Caco-2 (cell line): ENCODE results near the gene AIF1L. TPM values are rescaled to one million over a fixed set of nuclear protein-coding genes. Genes with fewer than 3 reads are reported as not detected.

Experiments
- BruUV-seq: library from RNA; stranded (reverse); fragments of 400-500 nt; replicated peaks from 2 replicates; lab custom pipeline; 2021; lab: Mats Ljungman, UMichigan
- CTCF ChIA-PET: fragments of 300-600 bp; sonication (Branson Sonifier 250); formaldehyde crosslinking; loops from one replicate; lab custom pipeline; 2022; ENCODE audit warnings: antibody characterized with exemption; lab: Charles Lee
- POLR2A ChIA-PET: fragments of 300-600 bp; sonication (Branson Sonifier 250); formaldehyde crosslinking; loops from one replicate; lab custom pipeline; 2022; ENCODE audit warnings: antibody characterized with exemption; lab: Charles Lee
- DNase-seq, 2 experiments: peaks; one replicate each; pipeline versions ENCODE4 v3.0.0 to v3.0.0-alpha.2; 2020 to 2022
- H3K27me3 ChIP-seq: replicated peaks from 2 replicates; pipeline ENCODE4 v1.6.0; 2011; ENCODE audit warnings: low read length; ENCODE audit not compliant: control insufficient read depth, insufficient read depth
- H3K36me3 ChIP-seq: 2 replicates; pipeline ENCODE4 v1.5.1; 2011; ENCODE audit warnings: low read length; ENCODE audit not compliant: control insufficient read depth, insufficient read depth
- H3K4me1 ChIP-seq: fragments of 250-450 bp; sonication (Bioruptor Pico); 2 replicates; pipeline ENCODE4 v1.5.1; 2020; ENCODE audit warnings: mild to moderate bottlenecking
- H3K4me3 ChIP-seq: 2 replicates; pipeline ENCODE4 v1.5.1; 2011; ENCODE audit warnings: low read depth, mild to moderate bottlenecking, control low read depth, low read length
- H3K9me3 ChIP-seq: fragments of 250-450 bp; sonication (Bioruptor Pico); 2 replicates; pipeline ENCODE4 v1.5.1; 2020; ENCODE audit warnings: mild to moderate bottlenecking, moderate library complexity
- H3K27ac Mint-ChIP-seq: one replicate; pipeline ENCODE4 v1.8.0; 2022; ENCODE audit warnings: mixed read lengths; ENCODE audit not compliant: unreplicated experiment
- H3K27me3 Mint-ChIP-seq: one replicate; pipeline ENCODE4 v1.8.0; 2022; ENCODE audit warnings: mixed read lengths; ENCODE audit not compliant: insufficient read depth, unreplicated experiment
- H3K36me3 Mint-ChIP-seq: one replicate; pipeline ENCODE4 v1.8.0; 2022; ENCODE audit warnings: mild to moderate bottlenecking, mixed read lengths; ENCODE audit not compliant: insufficient read depth, unreplicated experiment
- H3K4me1 Mint-ChIP-seq: one replicate; pipeline ENCODE4 v1.8.0; 2022; ENCODE audit warnings: low read depth, mixed read lengths; ENCODE audit not compliant: unreplicated experiment
- H3K4me3 Mint-ChIP-seq: one replicate; pipeline ENCODE4 v1.8.0; 2022; ENCODE audit warnings: mild to moderate bottlenecking, moderate library complexity, mixed read lengths; ENCODE audit not compliant: unreplicated experiment
- H3K9me3 Mint-ChIP-seq: one replicate; pipeline ENCODE4 v1.8.0; 2022; ENCODE audit warnings: mixed read lengths; ENCODE audit not compliant: unreplicated experiment
- intact Hi-C: fragments of 100-400 bp; cut with micrococcal nuclease; formaldehyde crosslinking; loops from one replicate; pipeline ENCODE4 v1.10.0; 2022; ENCODE audit not compliant: unreplicated experiment
- total RNA-seq: library from RNA; stranded (reverse); gene quantifications from 2 replicates; pipeline ENCODE4 v1.2.3, GENCODE V29; 2022
- TF ChIP-seq, protein P1 (sequence below), 2 experiments: fragments of 200-600 bp in 1 of 2; IDR thresholded peaks; 1 replicate in 1 of 2; 2 replicates in 1 of 2; pipeline versions ENCODE4 v1.5.1 to v1.8.0; 2011 to 2022; ENCODE audit warnings: antibody characterized with exemption in 1 of 2, control low read depth in 1 of 2, inconsistent platforms in 1 of 2, low read depth in 1 of 2, low read length in 1 of 2, mild to moderate bottlenecking in 1 of 2, moderate library complexity in 1 of 2; ENCODE audit not compliant: insufficient read depth in 1 of 2, severe bottlenecking in 1 of 2, unreplicated experiment in 1 of 2

Gene AIF1L
- total RNA-seq, 1 experiment from 2014 or later = 20.8 TPM

DNA sequence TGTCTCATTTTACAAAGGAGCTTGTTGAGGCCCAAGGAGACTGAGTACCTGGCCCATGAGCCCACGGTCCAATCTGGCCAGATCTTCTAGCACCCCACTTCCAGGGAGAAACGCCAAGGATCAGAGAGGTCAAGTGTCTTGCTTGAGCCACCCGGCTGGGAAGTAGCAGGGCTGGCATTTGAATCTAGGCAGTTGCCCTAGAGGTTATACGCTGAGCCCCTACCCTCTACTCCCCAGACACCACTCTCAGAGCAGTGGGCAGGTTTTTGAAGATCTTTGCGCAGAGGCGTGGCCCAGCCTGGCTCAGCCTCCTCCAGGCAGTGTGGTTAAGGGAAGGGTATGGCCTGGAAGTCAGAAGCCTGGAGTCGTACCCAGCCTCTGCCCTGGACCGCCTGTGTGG is 23.3 kb downstream of the AIF1L start:
- Histone ChIP-seq H3K4me3 (no peak overlapping the region), H3K36me3 (no peaks in the 10 kb centered on the region), H3K27me3 (no peaks in the 10 kb centered on the region), H3K4me1 (no peaks in the 10 kb centered on the region), H3K9me3 (no peaks in the 10 kb centered on the region)
- intact Hi-C loops = no loop called here
- ChIA-PET POLR2A (no interaction called here), CTCF (no interaction called here)
- no peak for DNase-seq
- TF ChIP-seq, protein P1, sequence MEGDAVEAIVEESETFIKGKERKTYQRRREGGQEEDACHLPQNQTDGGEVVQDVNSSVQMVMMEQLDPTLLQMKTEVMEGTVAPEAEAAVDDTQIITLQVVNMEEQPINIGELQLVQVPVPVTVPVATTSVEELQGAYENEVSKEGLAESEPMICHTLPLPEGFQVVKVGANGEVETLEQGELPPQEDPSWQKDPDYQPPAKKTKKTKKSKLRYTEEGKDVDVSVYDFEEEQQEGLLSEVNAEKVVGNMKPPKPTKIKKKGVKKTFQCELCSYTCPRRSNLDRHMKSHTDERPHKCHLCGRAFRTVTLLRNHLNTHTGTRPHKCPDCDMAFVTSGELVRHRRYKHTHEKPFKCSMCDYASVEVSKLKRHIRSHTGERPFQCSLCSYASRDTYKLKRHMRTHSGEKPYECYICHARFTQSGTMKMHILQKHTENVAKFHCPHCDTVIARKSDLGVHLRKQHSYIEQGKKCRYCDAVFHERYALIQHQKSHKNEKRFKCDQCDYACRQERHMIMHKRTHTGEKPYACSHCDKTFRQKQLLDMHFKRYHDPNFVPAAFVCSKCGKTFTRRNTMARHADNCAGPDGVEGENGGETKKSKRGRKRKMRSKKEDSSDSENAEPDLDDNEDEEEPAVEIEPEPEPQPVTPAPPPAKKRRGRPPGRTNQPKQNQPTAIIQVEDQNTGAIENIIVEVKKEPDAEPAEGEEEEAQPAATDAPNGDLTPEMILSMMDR (IDR thresholded peaks at IDR 0.05; ENCODE audit: insufficient read depth in 1 of 2, low read depth in 1 of 2, low read length in 1 of 2, severe bottlenecking in 1 of 2, unreplicated experiment in 1 of 2) = no peak
- Mint-ChIP-seq H3K27me3 (no peaks in the 10 kb centered on the region), H3K9me3 (no peaks in the 10 kb centered on the region), H3K27ac (no peak overlapping the region), H3K4me1 (no peaks in the 10 kb centered on the region), H3K36me3 (peaks cover 13% of the 10 kb centered on the region), H3K4me3 (no peak overlapping the region)
- BruUV-seq = no TSS peak

DNA sequence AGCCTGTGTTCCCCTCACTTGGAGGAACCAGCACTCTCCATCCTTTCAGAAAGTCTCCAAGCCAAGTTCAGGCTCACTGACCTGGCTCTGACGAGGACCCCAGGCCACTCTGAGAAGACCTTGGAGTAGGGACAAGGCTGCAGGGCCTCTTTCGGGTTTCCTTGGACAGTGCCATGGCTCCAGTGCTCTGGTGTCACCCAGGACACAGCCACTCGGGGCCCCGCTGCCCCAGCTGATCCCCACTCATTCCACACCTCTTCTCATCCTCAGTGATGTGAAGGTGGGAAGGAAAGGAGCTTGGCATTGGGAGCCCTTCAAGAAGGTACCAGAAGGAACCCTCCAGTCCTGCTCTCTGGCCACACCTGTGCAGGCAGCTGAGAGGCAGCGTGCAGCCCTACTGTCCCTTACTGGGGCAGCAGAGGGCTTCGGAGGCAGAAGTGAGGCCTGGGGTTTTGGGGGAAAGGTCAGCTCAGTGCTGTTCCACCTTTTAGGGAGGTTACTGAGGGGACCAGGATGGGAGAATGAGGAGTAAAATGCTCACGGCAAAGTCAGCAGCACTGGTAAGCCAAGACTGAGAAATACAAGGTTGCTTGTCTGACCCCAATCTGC is 24.4 kb downstream of the AIF1L start:
- TF ChIP-seq, protein P1 (IDR thresholded peaks at IDR 0.05; ENCODE audit: insufficient read depth in 1 of 2, low read depth in 1 of 2, low read length in 1 of 2, severe bottlenecking in 1 of 2, unreplicated experiment in 1 of 2) = no peak
- CTCF ChIA-PET = no interaction called here
- H3K4me3 Mint-ChIP-seq = no peak overlapping the region
- no peak overlapping the region for H3K4me3 ChIP-seq
- H3K36me3 Mint-ChIP-seq = peaks cover 24% of the 10 kb centered on the region
- H3K36me3 ChIP-seq = no peaks in the 10 kb centered on the region
- H3K4me1 Mint-ChIP-seq = peaks cover 5% of the 10 kb centered on the region
- no peaks in the 10 kb centered on the region for H3K9me3 ChIP-seq
- no TSS peak for BruUV-seq
- DNase-seq = no peak
- H3K27ac Mint-ChIP-seq = no peak overlapping the region
- intact Hi-C loops = no loop called here
- H3K4me1 ChIP-seq = no peaks in the 10 kb centered on the region
- no peaks in the 10 kb centered on the region for H3K9me3 Mint-ChIP-seq
- POLR2A ChIA-PET = no interaction called here
- H3K27me3 Mint-ChIP-seq = no peaks in the 10 kb centered on the region
- H3K27me3 ChIP-seq = no peaks in the 10 kb centered on the region

DNA sequence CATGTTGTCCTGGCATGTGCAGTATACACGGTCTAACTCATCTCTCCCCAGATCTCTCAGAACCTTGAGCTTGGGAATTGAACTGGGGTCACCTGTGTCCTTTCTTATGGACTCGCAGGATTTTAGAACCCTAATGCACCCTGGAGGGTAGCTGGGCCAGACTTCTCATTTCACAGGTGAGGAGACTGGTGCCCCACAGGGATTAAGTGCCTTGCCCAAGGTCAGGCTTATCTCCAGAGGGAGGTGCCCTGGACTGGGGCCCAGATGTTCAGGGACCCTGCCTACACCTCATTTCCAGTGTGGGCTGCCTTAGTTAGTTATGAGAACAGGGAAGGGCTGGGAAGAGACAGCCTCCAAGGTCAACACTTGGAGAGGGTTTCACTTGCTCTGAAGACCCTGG is 25.0 kb downstream of the AIF1L start:
- POLR2A ChIA-PET = no interaction called here
- no peak overlapping the region for H3K4me3 Mint-ChIP-seq
- intact Hi-C loops = no loop called here
- no peaks in the 10 kb centered on the region for H3K4me1 ChIP-seq
- TF ChIP-seq, protein P1 (IDR thresholded peaks at IDR 0.05; ENCODE audit: insufficient read depth in 1 of 2, low read depth in 1 of 2, low read length in 1 of 2, severe bottlenecking in 1 of 2, unreplicated experiment in 1 of 2) = no peak
- no peaks in the 10 kb centered on the region for H3K27me3 ChIP-seq
- CTCF ChIA-PET = no interaction called here
- no peaks in the 10 kb centered on the region for H3K9me3 Mint-ChIP-seq
- no TSS peak for BruUV-seq
- no peaks in the 10 kb centered on the region for H3K27me3 Mint-ChIP-seq
- no peak for DNase-seq
- peaks cover 30% of the 10 kb centered on the region for H3K36me3 Mint-ChIP-seq
- H3K4me3 ChIP-seq = no peak overlapping the region
- no peak overlapping the region for H3K27ac Mint-ChIP-seq
- peaks cover 5% of the 10 kb centered on the region for H3K4me1 Mint-ChIP-seq
- H3K36me3 ChIP-seq = no peaks in the 10 kb centered on the region
- no peaks in the 10 kb centered on the region for H3K9me3 ChIP-seq
